Mesendoderm (in vitro differentiated cells): ENCODE data around the gene SERPINB1.
A peak's percentile ranks its signal among the peaks of the same experiment; 100 is the strongest.

ENCODE experiments used
- DNase-seq: peaks from one replicate; pipeline ENCODE4 v3.0.0; 2013
- H2AK5ac ChIP-seq: 2 replicates; pipeline ENCODE4 v1.6.1; 2013; ENCODE audit warnings: low read length, inconsistent platforms
- H2BK120ac ChIP-seq: 2 replicates; pipeline ENCODE4 v1.6.1; 2013; ENCODE audit warnings: low read depth, mild to moderate bottlenecking, low read length, moderate library complexity, mixed read lengths
- H2BK15ac ChIP-seq: replicated peaks from 2 replicates; pipeline ENCODE4 v1.6.1; 2013; ENCODE audit warnings: low read depth, mild to moderate bottlenecking, moderate library complexity
- H2BK5ac ChIP-seq: 2 replicates; pipeline ENCODE4 v1.6.1; 2013; ENCODE audit warnings: low read length, inconsistent platforms
- H3K18ac ChIP-seq: 2 replicates; pipeline ENCODE4 v1.6.1; 2013; ENCODE audit warnings: mild to moderate bottlenecking, low read length, mixed read lengths
- H3K23ac ChIP-seq: one replicate; pipeline ENCODE4 v1.6.1; 2013; ENCODE audit warnings: low read length
- H3K27ac ChIP-seq: 2 replicates; pipeline ENCODE4 v1.5.1; 2013; ENCODE audit warnings: low read depth, mild to moderate bottlenecking, inconsistent platforms, low read length, moderate library complexity
- H3K27me3 ChIP-seq: 2 replicates; pipeline ENCODE4 v1.6.1; 2013; ENCODE audit warnings: low read length, control low read depth, mild to moderate bottlenecking, inconsistent platforms; ENCODE audit not compliant: insufficient read depth, poor library complexity
- H3K36me3 ChIP-seq: 2 replicates; pipeline ENCODE4 v1.6.1; 2013; ENCODE audit warnings: low read length, inconsistent platforms; ENCODE audit not compliant: control insufficient read depth, insufficient read depth
- H3K4ac ChIP-seq: one replicate; pipeline ENCODE4 v1.6.1; 2013; ENCODE audit warnings: low read depth, mild to moderate bottlenecking, low read length, moderate library complexity
- H3K4me1 ChIP-seq: 2 replicates; pipeline ENCODE4 v1.6.1; 2013; ENCODE audit warnings: low read depth, low read length, inconsistent platforms; ENCODE audit not compliant: control insufficient read depth
- H3K4me2 ChIP-seq: 2 replicates; pipeline ENCODE4 v1.6.1; 2013; ENCODE audit warnings: low read length
- H3K4me3 ChIP-seq: 2 replicates; pipeline ENCODE4 v1.5.1; 2013; ENCODE audit warnings: mild to moderate bottlenecking, low read length
- H3K56ac ChIP-seq: one replicate; pipeline ENCODE4 v1.6.1; 2013; ENCODE audit warnings: low read length
- H3K79me1 ChIP-seq: 2 replicates; pipeline ENCODE4 v1.6.1; 2013; ENCODE audit warnings: low read length, inconsistent platforms
- H3K79me2 ChIP-seq: 2 replicates; pipeline ENCODE4 v1.6.1; 2013; ENCODE audit warnings: mild to moderate bottlenecking, low read length; ENCODE audit not compliant: control insufficient read depth, insufficient read depth
- H3K9ac ChIP-seq: 2 replicates; pipeline ENCODE4 v1.6.1; 2013; ENCODE audit warnings: low read length, inconsistent platforms
- H4K5ac ChIP-seq: one replicate; pipeline ENCODE4 v1.6.1; 2013; ENCODE audit warnings: low read length
- H4K8ac ChIP-seq: one replicate; pipeline ENCODE4 v1.6.1; 2013; ENCODE audit warnings: low read depth, mild to moderate bottlenecking, control low read depth, low read length, moderate library complexity
- WGBS: extraction: QIAGEN DNeasy Blood & Tissue Kit; methylation state at CpG from one replicate; pipeline ENCODE4 v1.1.7; 2013; ENCODE audit warnings: low lambda C conversion rate, missing lambda C conversion rate; ENCODE audit not compliant: insufficient coverage; ENCODE audit errors: extremely low coverage; 5-methylcytosine and 5-hydroxymethylcytosine counted together

Gene SERPINB1

GRCh38 chr6:2784930-2785329 lies 56.7 kb downstream of the SERPINB1 start:
- Histone ChIP-seq H3K27ac (no peak overlapping the region), H3K36me3 (no peaks in the 10 kb centered on the region)
- WGBS, result no CpG with 5 or more reads among the region's 7 CpGs

GRCh38 chr6:2784061-2784460 lies 57.6 kb downstream of the SERPINB1 start:
- no peak overlapping the region for H3K9ac ChIP-seq
- no peak overlapping the region for H4K5ac ChIP-seq
- H3K27me3 ChIP-seq, result no peaks in the 10 kb centered on the region
- H3K23ac ChIP-seq, result no peak overlapping the region
- H3K27ac ChIP-seq, result no peak overlapping the region
- peaks cover 3% of the 10 kb centered on the region for H3K36me3 ChIP-seq
- no peak overlapping the region for H4K8ac ChIP-seq
- H3K4me1 ChIP-seq, result no peaks in the 10 kb centered on the region
- H3K56ac ChIP-seq, result no peak overlapping the region
- DNase-seq, result no peak
- H2BK15ac ChIP-seq, result no peak overlapping the region
- no peak overlapping the region for H2AK5ac ChIP-seq
- H3K79me1 ChIP-seq, result peaks cover 28% of the 10 kb centered on the region
- no peak overlapping the region for H3K18ac ChIP-seq
- no peak overlapping the region for H2BK120ac ChIP-seq
- H3K79me2 ChIP-seq, result peaks cover 7% of the 10 kb centered on the region
- no peak overlapping the region for H2BK5ac ChIP-seq
- no peak overlapping the region for H3K4ac ChIP-seq
- H3K4me3 ChIP-seq, result no peak overlapping the region
- no CpG with 5 or more reads among the region's 5 CpGs for WGBS
- no peak overlapping the region for H3K4me2 ChIP-seq

More at GRCh38 chr6:2784930-2785329, 56.7 kb downstream of the SERPINB1 start:
- no peak overlapping the region for H3K4me2 ChIP-seq
- H3K4me3 ChIP-seq, result no peak overlapping the region
- peaks cover 26% of the 10 kb centered on the region for H3K79me1 ChIP-seq
- no peak overlapping the region for H4K5ac ChIP-seq
- no peaks in the 10 kb centered on the region for H3K4me1 ChIP-seq
- H2BK15ac ChIP-seq, result no peak overlapping the region
- no peak overlapping the region for H3K56ac ChIP-seq
- no peak overlapping the region for H3K4ac ChIP-seq
- DNase-seq, result no peak
- H3K9ac ChIP-seq, result no peak overlapping the region
- no peak overlapping the region for H4K8ac ChIP-seq
- no peak overlapping the region for H3K18ac ChIP-seq
- H3K79me2 ChIP-seq, result peaks cover 7% of the 10 kb centered on the region
- H3K23ac ChIP-seq, result no peak overlapping the region
- no peak overlapping the region for H2BK5ac ChIP-seq
- no peaks in the 10 kb centered on the region for H3K27me3 ChIP-seq
- H2AK5ac ChIP-seq, result no peak overlapping the region
- no peak overlapping the region for H2BK120ac ChIP-seq

GRCh38 chr6:2783188-2783963 lies 58.3 kb downstream of the SERPINB1 start:
- DNase-seq, result peak; percentile 64
- Histone ChIP-seq H3K27me3 (no peaks in the 10 kb centered on the region), H2BK120ac (no peak overlapping the region), H2BK5ac (no peak overlapping the region), H3K79me1 (peaks cover 33% of the 10 kb centered on the region), H3K27ac (no peak overlapping the region), H3K4me2 (no peak overlapping the region), H3K79me2 (peaks cover 12% of the 10 kb centered on the region), H2AK5ac (no peak overlapping the region), H3K4me1 (no peaks in the 10 kb centered on the region), H3K4ac (no peak overlapping the region), H3K9ac (no peak overlapping the region), H3K23ac (no peak overlapping the region), H4K8ac (no peak overlapping the region), H3K4me3 (no peak overlapping the region), H4K5ac (no peak overlapping the region), H3K56ac (no peak overlapping the region), H3K18ac (no peak overlapping the region), H2BK15ac (no peak overlapping the region), H3K36me3 (peaks cover 3% of the 10 kb centered on the region)
- WGBS, result no CpG with 5 or more reads among the region's 19 CpGs

GRCh38 chr6:2782825-2783187 lies 58.9 kb downstream of the SERPINB1 start:
- no peak overlapping the region for H3K56ac ChIP-seq
- no peak overlapping the region for H4K8ac ChIP-seq
- H2BK120ac ChIP-seq, result no peak overlapping the region
- no peak overlapping the region for H3K4me3 ChIP-seq
- H2AK5ac ChIP-seq, result no peak overlapping the region
- peaks cover 16% of the 10 kb centered on the region for H3K79me2 ChIP-seq
- H2BK5ac ChIP-seq, result no peak overlapping the region
- H3K4me2 ChIP-seq, result no peak overlapping the region
- peaks cover 3% of the 10 kb centered on the region for H3K36me3 ChIP-seq
- no CpG with 5 or more reads among the region's 10 CpGs for WGBS
- H3K4ac ChIP-seq, result no peak overlapping the region
- H3K9ac ChIP-seq, result no peak overlapping the region
- no peak overlapping the region for H4K5ac ChIP-seq
- H3K4me1 ChIP-seq, result no peaks in the 10 kb centered on the region
- no peaks in the 10 kb centered on the region for H3K27me3 ChIP-seq
- H2BK15ac ChIP-seq, result no peak overlapping the region
- no peak overlapping the region for H3K27ac ChIP-seq
- H3K79me1 ChIP-seq, result peaks cover 34% of the 10 kb centered on the region
- no peak overlapping the region for H3K23ac ChIP-seq
- no peak for DNase-seq
- H3K18ac ChIP-seq, result no peak overlapping the region

- no peak overlapping the region for H2BK120ac ChIP-seq
- H3K79me1 ChIP-seq, result peaks cover 36% of the 10 kb centered on the region
- H3K23ac ChIP-seq, result no peak overlapping the region
- H3K4me2 ChIP-seq, result no peak overlapping the region
- H3K56ac ChIP-seq, result no peak overlapping the region
- no CpG with 5 or more reads among the region's 9 CpGs for WGBS
- H2AK5ac ChIP-seq, result no peak overlapping the region
- H3K36me3 ChIP-seq, result peaks cover 3% of the 10 kb centered on the region
- peaks cover 20% of the 10 kb centered on the region for H3K79me2 ChIP-seq
- H2BK15ac ChIP-seq, result no peak overlapping the region
- no peak overlapping the region for H3K4ac ChIP-seq
- H2BK5ac ChIP-seq, result no peak overlapping the region
- H4K8ac ChIP-seq, result no peak overlapping the region
- H3K27me3 ChIP-seq, result no peaks in the 10 kb centered on the region
- no peak for DNase-seq
- H3K27ac ChIP-seq, result no peak overlapping the region
- no peak overlapping the region for H3K9ac ChIP-seq
- no peak overlapping the region for H3K18ac ChIP-seq
- H4K5ac ChIP-seq, result no peak overlapping the region
- H3K4me1 ChIP-seq, result no peaks in the 10 kb centered on the region
- H3K4me3 ChIP-seq, result no peak overlapping the region
Observed at GRCh38 chr6:2782356-2782708, 59.3 kb downstream of the SERPINB1 start.
